IPS-20b (cell line): ENCODE data around the gene ZC3H4.

Experiments used
- H3K27ac ChIP-seq: one replicate; pipeline ENCODE4 v1.5.1; 2013; ENCODE audit warnings: low read length
- H3K27me3 ChIP-seq: 2 replicates; pipeline ENCODE4 v1.6.1; 2013; ENCODE audit warnings: mild to moderate bottlenecking, low read length, inconsistent platforms; ENCODE audit not compliant: insufficient read depth
- H3K36me3 ChIP-seq: 2 replicates; pipeline ENCODE4 v1.6.1; 2013; ENCODE audit warnings: low read depth, mild to moderate bottlenecking, inconsistent platforms, low read length, moderate library complexity; ENCODE audit not compliant: insufficient read depth
- H3K4me1 ChIP-seq: 2 replicates; pipeline ENCODE4 v1.6.1; 2013; ENCODE audit warnings: mild to moderate bottlenecking, control low read depth, inconsistent platforms, low read length, moderate library complexity; ENCODE audit not compliant: insufficient read depth
- H3K4me3 ChIP-seq: 2 replicates; pipeline ENCODE4 v1.5.1; 2013; ENCODE audit warnings: mild to moderate bottlenecking, low read length, inconsistent platforms
- H3K9ac ChIP-seq: 2 replicates; pipeline ENCODE4 v1.6.1; 2013; ENCODE audit warnings: low read depth, mild to moderate bottlenecking, inconsistent platforms, low read length, moderate library complexity
- H3K9me3 ChIP-seq: 2 replicates; pipeline ENCODE4 v1.6.1; 2013; ENCODE audit warnings: mild to moderate bottlenecking, low read depth, low read length, inconsistent platforms; ENCODE audit not compliant: insufficient read depth

The ZC3H4 gene

DNA sequence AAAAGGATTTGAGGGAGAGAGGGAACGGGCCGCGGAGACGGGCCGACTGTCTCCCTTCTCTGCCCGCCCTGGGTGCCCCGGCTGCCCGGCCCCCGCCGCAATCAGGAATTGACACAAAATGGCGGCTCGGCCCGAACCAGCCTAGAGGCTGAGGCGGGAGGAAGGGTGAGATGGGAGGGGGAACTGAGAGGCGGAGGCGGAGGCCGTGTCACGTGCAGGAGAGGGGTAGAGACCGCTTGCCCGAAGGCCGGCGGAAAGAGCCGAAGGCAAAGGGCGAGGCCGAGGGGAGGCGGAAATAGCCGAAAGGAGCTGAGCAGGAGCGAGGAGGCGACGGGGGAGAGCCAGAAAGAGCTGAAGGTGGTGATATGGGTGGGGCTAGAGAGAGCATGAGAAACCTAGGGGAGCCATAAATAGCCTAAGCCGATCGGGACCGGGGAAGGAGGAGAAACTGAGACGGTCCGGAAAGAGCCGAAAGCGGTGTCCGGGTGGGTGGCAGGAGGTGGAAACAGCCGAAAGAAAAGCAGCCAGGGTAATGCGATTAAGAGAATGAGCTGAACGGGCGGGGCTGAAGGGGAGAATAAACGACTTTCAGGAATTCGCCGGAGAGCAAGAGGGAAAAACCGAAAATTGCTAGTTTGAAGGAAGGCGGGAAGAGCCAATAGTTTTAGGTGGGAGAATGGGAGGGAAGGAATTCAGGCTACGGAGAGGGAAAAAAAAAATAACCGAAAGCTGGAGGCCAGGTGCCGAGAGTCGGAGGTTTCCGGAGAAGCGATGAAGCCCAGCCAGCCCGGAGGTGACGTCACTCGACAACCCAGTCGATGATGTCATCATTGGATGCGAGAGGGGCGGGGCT lies at the start of gene ZC3H4:
Gene ZC3H4, minus strand, starts transcription at position 780 of the 853 bp plus-strand sequence. CDS start 1,192 bp downstream, outside the sequence.
- H3K27ac ChIP-seq = peak within 1 kb of the TSS; percentile 99
- no peaks in the 10 kb centered on the region for H3K9me3 ChIP-seq
- peaks cover 12% of the 10 kb centered on the region for H3K36me3 ChIP-seq
- peak within 1 kb of the TSS; percentile 90 for H3K4me3 ChIP-seq
- no peaks in the 10 kb centered on the region for H3K27me3 ChIP-seq
- peaks cover 22% of the 10 kb centered on the region for H3K4me1 ChIP-seq
- peak within 1 kb of the TSS; percentile 100 for H3K9ac ChIP-seq

DNA sequence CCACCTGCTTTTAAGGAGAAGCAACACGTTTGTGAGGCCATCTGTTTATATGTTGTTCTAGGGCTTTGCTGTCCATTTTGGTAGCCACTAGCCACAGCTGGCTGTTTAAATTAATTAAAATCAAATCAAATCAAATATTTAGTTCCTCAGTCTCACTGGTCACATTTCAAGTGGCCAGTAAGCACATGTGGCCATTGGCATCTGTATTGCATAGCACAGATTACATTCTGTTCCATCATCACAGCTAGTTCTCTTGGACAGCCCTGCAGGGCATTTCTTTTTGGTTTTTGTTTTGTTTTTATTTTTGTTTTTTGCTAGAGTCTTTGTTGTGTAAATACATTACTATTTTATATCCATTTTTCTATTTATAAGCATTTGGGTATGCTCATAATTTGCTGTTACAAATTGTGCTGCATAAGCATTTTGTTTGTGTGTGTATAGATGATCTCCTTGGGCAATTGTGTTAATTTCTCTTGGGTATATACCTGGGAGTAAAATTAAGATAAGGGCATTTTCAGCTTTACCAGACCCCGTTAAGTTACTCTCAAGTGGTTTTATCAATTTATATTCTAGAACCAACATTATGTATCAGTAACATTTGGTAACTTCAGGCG lies 48.4 kb upstream of the ZC3H4 start:
- H3K9me3 ChIP-seq = no peaks in the 10 kb centered on the region
- peaks cover 74% of the 10 kb centered on the region for H3K36me3 ChIP-seq
- H3K27me3 ChIP-seq = no peaks in the 10 kb centered on the region
- no peak overlapping the region for H3K4me3 ChIP-seq
- H3K27ac ChIP-seq = no peak overlapping the region
- H3K4me1 ChIP-seq = peaks cover 19% of the 10 kb centered on the region
- H3K9ac ChIP-seq = no peak overlapping the region

DNA sequence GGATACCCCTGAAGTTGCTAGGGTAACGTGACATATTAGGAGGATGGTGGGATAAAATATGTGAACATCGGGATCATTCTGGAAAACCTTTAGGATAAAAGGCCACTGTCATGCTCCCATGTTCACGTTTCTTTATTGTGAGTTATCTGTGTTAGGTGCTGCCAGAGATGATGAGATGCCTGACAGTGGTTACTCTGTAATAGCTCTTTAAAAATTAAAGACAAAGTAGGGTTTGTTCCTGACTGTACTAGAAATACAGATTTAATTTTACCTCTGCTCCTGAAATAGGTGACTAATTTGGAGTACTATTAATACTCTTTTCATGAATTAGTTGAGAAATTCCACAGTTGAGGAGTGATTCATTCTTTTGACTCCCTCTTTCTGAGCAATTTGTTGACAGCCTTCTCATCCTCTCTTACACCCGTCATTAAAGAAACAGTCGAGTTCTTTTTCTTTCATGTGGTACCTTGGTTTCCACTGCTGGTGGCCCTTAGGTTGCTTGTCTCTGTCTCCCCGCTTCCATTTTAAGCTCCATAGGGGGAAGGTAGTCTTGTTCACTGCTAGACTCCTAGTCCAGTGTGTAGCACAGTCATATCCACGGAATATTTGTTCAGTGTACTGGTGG lies 45.4 kb upstream of the ZC3H4 start:
- Histone ChIP-seq H3K4me3 (no peak overlapping the region), H3K36me3 (peaks cover 86% of the 10 kb centered on the region), H3K27ac (peak overlapping the region; percentile 19), H3K9ac (peak overlapping the region; percentile 59; the same call in 1 of the 2 replicates), H3K9me3 (no peaks in the 10 kb centered on the region), H3K27me3 (no peaks in the 10 kb centered on the region), H3K4me1 (peaks cover 26% of the 10 kb centered on the region)

DNA sequence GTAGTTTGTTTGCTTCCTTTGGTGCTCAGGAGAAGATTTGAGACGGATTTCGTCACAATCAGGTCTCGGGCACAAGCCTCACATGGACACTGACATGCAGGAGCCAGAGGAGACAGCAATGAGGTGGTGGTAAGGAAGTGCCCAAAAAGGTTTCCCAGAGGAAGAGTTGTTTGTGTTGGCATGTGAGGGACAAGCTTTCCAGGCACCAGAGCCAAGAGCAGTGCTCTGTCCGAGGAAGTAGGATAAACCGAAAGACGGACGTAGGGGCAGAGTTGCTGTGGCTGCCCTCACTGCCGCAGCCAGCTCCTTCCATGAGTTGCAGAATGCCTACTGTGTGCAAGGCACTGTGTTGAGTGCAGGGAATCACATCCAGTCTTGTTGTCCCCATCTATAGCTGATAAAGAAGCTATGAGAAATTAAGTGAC lies 44.8 kb upstream of the ZC3H4 start:
- H3K9me3 ChIP-seq = no peaks in the 10 kb centered on the region
- H3K4me1 ChIP-seq = peaks cover 26% of the 10 kb centered on the region
- H3K27ac ChIP-seq = peak overlapping the region; percentile 19
- peak overlapping the region; percentile 59 for H3K9ac ChIP-seq
- H3K4me3 ChIP-seq = peak overlapping the region; percentile 42
- peaks cover 92% of the 10 kb centered on the region for H3K36me3 ChIP-seq
- no peaks in the 10 kb centered on the region for H3K27me3 ChIP-seq

DNA sequence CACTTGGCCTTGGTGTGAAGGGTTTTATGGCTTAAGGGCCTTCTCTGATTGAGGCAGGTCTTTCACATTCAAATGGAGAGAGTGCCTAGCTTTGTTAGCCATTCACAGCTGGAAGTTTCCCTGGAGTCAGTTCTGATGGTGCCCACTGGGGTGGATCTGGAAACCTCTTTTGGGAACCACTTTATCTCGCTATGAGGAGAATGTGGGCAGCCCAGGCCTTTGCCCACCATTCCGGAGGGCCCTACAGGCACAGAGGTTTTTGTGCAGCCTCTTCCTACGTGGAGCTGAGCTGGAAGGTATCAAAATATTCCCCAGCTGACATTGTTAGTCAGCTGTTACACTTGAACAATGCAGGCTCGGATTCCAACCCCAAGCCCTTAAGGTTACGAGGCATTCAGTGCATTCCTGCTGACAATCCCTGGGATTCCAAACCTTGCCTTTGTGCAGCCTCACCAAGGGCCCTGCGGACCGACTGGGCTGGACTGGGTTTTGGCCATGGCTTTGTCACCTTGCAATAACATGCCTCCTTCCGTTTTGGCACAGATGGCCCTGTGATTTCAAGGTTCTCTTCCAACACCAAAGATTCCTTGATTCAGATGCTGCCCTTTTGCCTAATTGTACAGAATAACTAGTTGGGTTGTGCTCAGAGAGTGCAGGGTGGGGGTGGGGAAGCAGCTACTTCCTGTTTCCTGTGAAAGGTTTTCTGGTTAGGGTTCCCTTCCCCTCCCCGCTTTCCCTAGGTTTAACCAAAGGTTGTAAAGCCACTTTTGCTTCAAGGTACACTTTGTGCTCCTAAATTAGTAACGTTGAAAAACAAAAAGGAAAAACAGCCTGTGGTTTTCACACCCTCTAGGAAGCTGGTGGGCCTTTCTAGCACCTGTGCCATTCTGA lies 44.1 kb upstream of the ZC3H4 start:
- no peaks in the 10 kb centered on the region for H3K9me3 ChIP-seq
- peak overlapping the region; percentile 42 for H3K4me3 ChIP-seq
- no peaks in the 10 kb centered on the region for H3K27me3 ChIP-seq
- H3K36me3 ChIP-seq = peaks cover 93% of the 10 kb centered on the region
- H3K9ac ChIP-seq = peak overlapping the region; percentile 59
- peaks cover 26% of the 10 kb centered on the region for H3K4me1 ChIP-seq
- peak overlapping the region; percentile 19 for H3K27ac ChIP-seq

DNA sequence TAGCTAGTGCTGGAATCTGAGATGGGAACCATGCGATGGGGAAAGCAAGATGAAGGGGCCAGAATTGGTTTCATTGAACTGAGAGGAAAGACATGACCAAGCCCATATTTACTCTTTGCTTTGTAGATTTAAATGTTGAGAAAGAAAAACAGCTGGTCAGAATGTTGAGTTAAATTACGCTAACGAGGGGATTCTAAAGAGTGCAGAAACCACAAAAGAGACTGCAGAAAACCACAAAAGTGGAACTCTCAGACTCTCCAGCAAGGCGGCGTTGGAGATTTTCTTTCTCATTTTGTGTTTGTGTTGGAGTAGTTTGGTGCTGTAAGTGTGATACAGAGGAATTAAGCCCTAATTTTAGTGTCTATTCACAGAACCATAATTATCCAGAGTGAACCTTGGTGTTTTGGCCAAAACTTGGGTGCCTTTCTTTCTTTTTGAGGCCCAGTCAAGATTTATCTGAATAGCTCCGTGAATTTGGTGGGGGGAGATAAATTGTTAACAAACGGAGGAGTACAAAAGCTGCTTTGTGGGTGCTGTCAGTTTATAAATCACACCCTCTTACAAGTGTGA lies 43.4 kb upstream of the ZC3H4 start:
- peak overlapping the region; percentile 42 for H3K4me3 ChIP-seq
- H3K4me1 ChIP-seq = peaks cover 26% of the 10 kb centered on the region
- peaks cover 93% of the 10 kb centered on the region for H3K36me3 ChIP-seq
- H3K9me3 ChIP-seq = no peaks in the 10 kb centered on the region
- H3K27me3 ChIP-seq = no peaks in the 10 kb centered on the region
- no peak overlapping the region for H3K27ac ChIP-seq
- H3K9ac ChIP-seq = peak overlapping the region; percentile 17

DNA sequence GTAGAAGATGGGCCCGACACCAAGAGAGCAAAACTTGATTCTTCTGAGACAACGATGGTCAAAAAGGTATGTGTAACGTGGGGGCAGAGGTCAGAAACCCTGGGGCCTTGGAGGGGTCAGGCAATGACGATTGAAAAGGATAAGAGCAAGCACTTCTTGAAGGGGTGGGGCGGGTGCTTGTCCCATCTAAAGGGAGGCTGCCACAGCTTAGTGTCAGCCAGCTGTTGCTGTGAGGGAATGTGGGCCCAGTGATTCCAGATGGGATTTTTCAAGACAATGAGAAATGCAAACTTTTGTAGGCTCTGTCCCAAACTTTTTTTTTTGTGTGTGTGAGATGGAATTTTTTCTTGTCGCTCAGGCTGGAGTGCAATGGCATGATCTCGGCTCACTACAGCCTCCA lies 41.6 kb upstream of the ZC3H4 start:
- no peaks in the 10 kb centered on the region for H3K27me3 ChIP-seq
- no peak overlapping the region for H3K4me3 ChIP-seq
- H3K27ac ChIP-seq = no peak overlapping the region
- peaks cover 95% of the 10 kb centered on the region for H3K36me3 ChIP-seq
- no peak overlapping the region for H3K9ac ChIP-seq
- peaks cover 26% of the 10 kb centered on the region for H3K4me1 ChIP-seq
- H3K9me3 ChIP-seq = no peaks in the 10 kb centered on the region

DNA sequence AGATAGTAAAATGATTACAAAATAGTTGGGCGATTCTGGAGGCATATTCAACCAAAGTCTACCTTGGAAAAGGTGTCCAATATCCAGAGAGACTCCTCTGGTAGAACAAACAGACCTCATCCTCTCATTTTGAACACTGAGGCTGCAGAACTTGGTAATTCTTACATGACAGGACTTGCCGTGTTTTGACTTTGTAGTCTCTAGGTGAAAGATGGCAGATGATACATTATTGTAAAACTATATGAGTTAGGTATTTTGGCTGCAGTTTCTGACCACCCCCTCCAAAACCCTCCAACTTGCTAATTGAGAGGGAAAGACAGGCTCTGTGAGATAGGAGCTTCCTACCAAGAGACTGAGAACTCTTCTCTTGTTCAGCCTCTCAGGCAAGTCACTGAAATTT lies 39.7 kb upstream of the ZC3H4 start:
- Histone ChIP-seq H3K4me1 (peaks cover 16% of the 10 kb centered on the region), H3K27ac (no peak overlapping the region), H3K4me3 (no peak overlapping the region), H3K27me3 (no peaks in the 10 kb centered on the region), H3K9me3 (no peaks in the 10 kb centered on the region), H3K36me3 (peaks cover 95% of the 10 kb centered on the region), H3K9ac (no peak overlapping the region)

DNA sequence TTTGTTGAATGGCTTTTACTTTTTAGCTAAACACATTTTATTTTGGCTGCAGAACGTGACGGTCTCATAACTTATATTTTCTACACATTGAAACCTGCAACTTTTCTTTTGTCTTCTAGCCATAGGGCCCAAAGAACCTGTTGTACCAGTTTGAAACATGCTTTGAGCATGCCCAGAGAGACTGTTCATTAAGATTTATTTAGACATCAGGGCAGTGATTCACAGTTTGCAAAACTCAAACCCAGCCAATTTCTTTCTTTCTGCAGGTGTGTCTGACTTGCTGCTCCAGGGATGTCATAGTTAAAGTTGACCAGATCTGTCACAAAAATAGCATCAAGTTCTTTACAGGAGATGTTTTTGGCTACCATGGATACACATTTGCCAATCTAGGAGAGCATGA lies 39.1 kb upstream of the ZC3H4 start:
- Histone ChIP-seq H3K4me3 (no peak overlapping the region), H3K36me3 (peaks cover 93% of the 10 kb centered on the region), H3K4me1 (peaks cover 10% of the 10 kb centered on the region; the same call in 1 of the 2 replicates), H3K9ac (no peak overlapping the region), H3K9me3 (no peaks in the 10 kb centered on the region), H3K27ac (no peak overlapping the region), H3K27me3 (no peaks in the 10 kb centered on the region)

DNA sequence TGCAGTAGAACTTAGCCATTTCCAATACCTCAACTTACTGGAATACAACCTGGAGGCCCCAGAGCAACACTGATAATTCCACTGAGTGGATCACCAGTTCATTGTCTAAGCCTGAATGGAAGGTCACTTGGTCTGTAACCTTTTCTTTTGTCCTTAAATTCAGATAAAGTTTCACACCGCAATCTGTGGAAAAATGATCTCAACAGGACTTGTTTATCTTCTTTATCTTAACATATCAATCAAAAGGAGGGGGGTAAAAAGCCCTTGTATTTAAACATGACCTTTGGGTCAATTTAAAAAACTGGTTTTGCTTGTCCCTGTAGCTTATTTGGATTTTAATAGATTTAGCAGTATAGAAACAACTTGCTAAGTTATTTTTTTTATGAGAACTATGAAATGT lies 38.6 kb upstream of the ZC3H4 start:
- no peak overlapping the region for H3K27ac ChIP-seq
- no peak overlapping the region for H3K4me3 ChIP-seq
- peaks cover 9% of the 10 kb centered on the region; the same call in 1 of the 2 replicates for H3K4me1 ChIP-seq
- peaks cover 93% of the 10 kb centered on the region for H3K36me3 ChIP-seq
- H3K9ac ChIP-seq = no peak overlapping the region
- H3K9me3 ChIP-seq = no peaks in the 10 kb centered on the region
- H3K27me3 ChIP-seq = no peaks in the 10 kb centered on the region

DNA sequence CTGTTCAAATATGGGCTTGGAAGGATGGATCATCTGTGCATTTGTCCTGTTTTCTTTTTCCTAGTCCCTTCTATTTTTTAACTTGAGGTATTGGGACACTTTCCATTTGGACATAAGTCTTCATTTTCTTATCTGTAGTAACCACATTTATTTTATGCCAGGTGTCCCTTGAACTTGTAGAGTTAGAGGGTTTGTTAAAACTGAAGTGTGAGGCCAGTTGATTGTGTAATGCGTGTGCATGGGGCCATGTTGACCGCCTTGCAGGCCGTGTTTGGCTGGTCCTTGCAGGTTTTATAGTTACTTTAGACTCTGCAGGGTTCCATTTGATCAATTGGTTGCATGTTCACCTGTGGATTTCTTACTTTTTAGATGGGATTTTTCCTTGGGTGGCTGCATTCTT lies 38.1 kb upstream of the ZC3H4 start:
- H3K4me1 ChIP-seq = peaks cover 5% of the 10 kb centered on the region; the same call in 1 of the 2 replicates
- no peak overlapping the region for H3K4me3 ChIP-seq
- no peaks in the 10 kb centered on the region for H3K9me3 ChIP-seq
- H3K27ac ChIP-seq = no peak overlapping the region
- H3K9ac ChIP-seq = no peak overlapping the region
- no peaks in the 10 kb centered on the region for H3K27me3 ChIP-seq
- peaks cover 93% of the 10 kb centered on the region for H3K36me3 ChIP-seq
